Panc1 (cell line): ENCODE results near the gene RGS12.

Experiments used
- CTCF ChIP-seq: fragments of 450-650 bp; IDR thresholded peaks from 2 replicates; pipeline ENCODE4 v1.5.1; 2017; ENCODE audit warnings: mild to moderate bottlenecking
- POLR2AphosphoS5 ChIP-seq: IDR thresholded peaks from 2 replicates; pipeline ENCODE4 v1.6.1; 2012; ENCODE audit warnings: mild to moderate bottlenecking, low read depth, low read length, moderate library complexity
- REST ChIP-seq, 2 experiments: IDR thresholded peaks; 2 replicates each; pipeline ENCODE4 v1.6.1; 2011 to 2012; ENCODE audit warnings: low read depth in 2 of 2, control low read depth in 1 of 2, low read length in 1 of 2, mild to moderate bottlenecking in 1 of 2, moderate library complexity in 1 of 2; ENCODE audit not compliant: insufficient read depth in 1 of 2
- SIN3A ChIP-seq: IDR thresholded peaks from 2 replicates; pipeline ENCODE4 v1.6.1; 2012; ENCODE audit warnings: low read depth, mild to moderate bottlenecking, low read length, moderate library complexity, borderline replicate concordance; ENCODE audit not compliant: insufficient read depth

- TF ChIP-seq CTCF: no peak
- TF ChIP-seq REST (IDR thresholded peaks at IDR 0.05; ENCODE audit: insufficient read depth in 1 of 2, low read depth in 2 of 2, low read length in 1 of 2): no peak
- no peak for TF ChIP-seq SIN3A
- TF ChIP-seq POLR2AphosphoS5: no peak
Observed at GRCh38 chr4:3337811-3338210, 45.0 kb downstream of the RGS12 start.
